OCI-LY7 (cell line): Measurements from ENCODE around the gene SH3BP1. TPM values are rescaled to one million over a fixed set of nuclear protein-coding genes. Genes with fewer than 3 reads are reported as not detected.

Source experiments
- BruUV-seq: library from RNA; stranded (reverse); fragments of 400-500 nt; replicated peaks from 2 replicates; lab custom pipeline; 2021; lab: Mats Ljungman, UMichigan
- CTCF ChIA-PET: fragments of 300-600 bp; sonication (Branson Sonifier 250); formaldehyde crosslinking; loops from one replicate; lab custom pipeline; 2022; ENCODE audit warnings: antibody characterized with exemption; ENCODE audit not compliant: unreplicated experiment; lab: Charles Lee
- POLR2A ChIA-PET: fragments of 300-600 bp; sonication (Branson Sonifier 250); formaldehyde crosslinking; loops from one replicate; lab custom pipeline; 2022; ENCODE audit warnings: antibody characterized with exemption; lab: Charles Lee
- DNase-seq: peaks from one replicate; pipeline ENCODE4 v3.0.0-alpha.2; 2015; ENCODE audit warnings: low spot score
- H2AFZ ChIP-seq: fragments of 200-600 bp; sonication (generic), shearing (Covaris generic); 2 replicates; pipeline ENCODE4 v1.6.1; 2014; ENCODE audit warnings: mild to moderate bottlenecking, antibody characterized with exemption, low read length, moderate library complexity
- H3K27ac ChIP-seq: fragments of 200-600 bp; sonication (generic); 2 replicates; pipeline ENCODE4 v1.5.1; 2014; ENCODE audit warnings: mixed run types, low read depth, mild to moderate bottlenecking, moderate library complexity, low read length, inconsistent platforms; ENCODE audit not compliant: poor library complexity, severe bottlenecking
- H3K36me3 ChIP-seq: fragments of 200-600 bp; sonication (generic); 2 replicates; pipeline ENCODE4 v1.6.1; 2014; ENCODE audit warnings: mild to moderate bottlenecking, antibody characterized with exemption, low read length, moderate library complexity, mixed read lengths; ENCODE audit not compliant: insufficient read depth
- H3K4me1 ChIP-seq: fragments of 200-600 bp; sonication (generic); 2 replicates; pipeline ENCODE4 v1.5.1; 2014; ENCODE audit warnings: mild to moderate bottlenecking, low read length; ENCODE audit not compliant: insufficient read depth, poor library complexity, severe bottlenecking
- H3K4me2 ChIP-seq: fragments of 200-600 bp; sonication (generic); 2 replicates; pipeline ENCODE4 v1.6.1; 2014; ENCODE audit warnings: mild to moderate bottlenecking, low read length
- H3K4me3 ChIP-seq: fragments of 200-600 bp; sonication (generic); 2 replicates; pipeline ENCODE4 v1.5.1; 2014; ENCODE audit warnings: mild to moderate bottlenecking, low read depth, low read length; ENCODE audit not compliant: poor library complexity, severe bottlenecking
- H3K79me2 ChIP-seq: fragments of 200-600 bp; sonication (generic); 2 replicates; pipeline ENCODE4 v1.6.1; 2016; ENCODE audit warnings: low read depth, mild to moderate bottlenecking, low read length, moderate library complexity, mixed read lengths; ENCODE audit not compliant: insufficient read depth
- H3K9me2 ChIP-seq: fragments of 200-600 bp; sonication (generic); 2 replicates; pipeline ENCODE4 v1.6.1; 2016; ENCODE audit warnings: mild to moderate bottlenecking, low read length, mixed read lengths; ENCODE audit not compliant: insufficient read depth
- H3K9me3 ChIP-seq: fragments of 200-600 bp; sonication (generic); 2 replicates; pipeline ENCODE4 v1.6.1; 2014; ENCODE audit warnings: mild to moderate bottlenecking, mixed run types, low read length, mixed read lengths
- H4K20me1 ChIP-seq: fragments of 200-600 bp; sonication (generic); 2 replicates; pipeline ENCODE4 v1.6.1; 2014; ENCODE audit warnings: mild to moderate bottlenecking, antibody characterized with exemption, low read length, moderate library complexity, mixed read lengths; ENCODE audit not compliant: insufficient read depth
- EZH2phosphoT487 ChIP-seq: fragments of 200-600 bp; sonication (generic); IDR thresholded peaks from 2 replicates; pipeline ENCODE4 v1.6.1; 2018; ENCODE audit warnings: low read depth, borderline replicate concordance, mild to moderate bottlenecking, mixed run types, antibody characterized with exemption, low read length, moderate library complexity, mixed read lengths
- intact Hi-C: fragments of 100-400 bp; cut with micrococcal nuclease; formaldehyde crosslinking; loops from one replicate; pipeline ENCODE4 v1.10.0; 2022; ENCODE audit not compliant: unreplicated experiment
- total RNA-seq, 2 experiments: library from RNA; depleted of rRNA in 1 of 2; stranded (reverse); fragments of >200 nt in 1 of 2; shearing (Covaris generic) in 1 of 2; gene quantifications; 2 replicates each; pipeline ENCODE4 v1.2.3, GENCODE V29; 2014 to 2022
- TF ChIP-seq, protein P1 (sequence below): fragments of 200-600 bp; sonication (generic); conservative IDR thresholded peaks from 2 replicates; pipeline ENCODE4 v1.5.1; 2014; ENCODE audit warnings: mild to moderate bottlenecking, antibody characterized with exemption, low read length, moderate library complexity, mixed read lengths

The SH3BP1 gene
- total RNA-seq, 2 experiments from 2014 or later: 15.3 to 48.4 TPM

DNA sequence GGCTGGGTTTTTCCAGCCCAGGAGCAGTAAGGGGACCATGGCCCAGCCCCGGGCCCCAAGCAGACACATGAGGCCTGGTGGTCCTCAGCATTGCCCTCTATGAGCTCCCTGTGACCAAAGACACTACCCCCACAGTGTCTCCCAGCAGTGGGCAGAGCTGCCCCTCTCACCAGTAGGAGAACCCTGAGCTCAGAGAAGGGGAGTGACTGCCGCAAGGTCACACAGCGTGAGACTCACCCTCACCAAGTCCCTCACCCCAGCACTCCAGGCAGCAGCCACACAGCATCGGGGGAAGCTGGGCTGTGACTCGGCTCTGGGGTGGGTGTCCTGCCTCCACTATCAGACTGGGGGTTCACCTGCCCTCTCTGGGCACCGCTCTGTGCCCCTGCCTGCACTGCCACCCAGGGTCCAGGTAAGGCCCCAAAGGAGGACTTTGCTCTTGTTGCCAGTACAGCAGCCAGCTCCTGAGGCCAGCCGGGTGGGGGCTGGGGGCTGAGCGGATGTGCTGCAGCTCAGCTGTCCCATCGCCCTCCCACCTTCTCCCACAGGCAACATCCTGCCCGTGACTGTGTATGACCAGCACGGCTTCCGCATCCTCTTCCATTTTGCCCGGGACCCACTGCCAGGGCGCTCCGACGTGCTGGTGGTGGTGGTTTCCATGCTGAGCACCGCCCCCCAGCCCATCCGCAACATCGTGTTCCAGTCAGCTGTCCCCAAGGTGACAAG is 7.9 kb upstream of the SH3BP1 start:
- ChIA-PET POLR2A (interaction anchor here (0.7 kb wide), 1 partner anchor 24 kb away, joined by 3 read pairs; the partner anchor contains the start of gene GGA1), CTCF (interaction anchor here (1.1 kb wide), 1 partner anchor 12 kb away, joined by 3 read pairs; no protein-coding TSS in a partner anchor)
- TF ChIP-seq EZH2phosphoT487: no peak
- Histone ChIP-seq H3K4me1 (peaks cover 44% of the 10 kb centered on the region), H2AFZ (no peak overlapping the region), H3K27ac (no peak overlapping the region), H3K4me2 (no peak overlapping the region), H3K9me2 (no peaks in the 10 kb centered on the region), H3K36me3 (peaks cover 51% of the 10 kb centered on the region; the same call in 1 of the 2 replicates), H4K20me1 (no peaks in the 10 kb centered on the region), H3K4me3 (no peak overlapping the region), H3K9me3 (no peaks in the 10 kb centered on the region), H3K79me2 (no peaks in the 10 kb centered on the region)
- no TSS peak for BruUV-seq
- intact Hi-C loops: no loop called here
- no peak for DNase-seq

DNA sequence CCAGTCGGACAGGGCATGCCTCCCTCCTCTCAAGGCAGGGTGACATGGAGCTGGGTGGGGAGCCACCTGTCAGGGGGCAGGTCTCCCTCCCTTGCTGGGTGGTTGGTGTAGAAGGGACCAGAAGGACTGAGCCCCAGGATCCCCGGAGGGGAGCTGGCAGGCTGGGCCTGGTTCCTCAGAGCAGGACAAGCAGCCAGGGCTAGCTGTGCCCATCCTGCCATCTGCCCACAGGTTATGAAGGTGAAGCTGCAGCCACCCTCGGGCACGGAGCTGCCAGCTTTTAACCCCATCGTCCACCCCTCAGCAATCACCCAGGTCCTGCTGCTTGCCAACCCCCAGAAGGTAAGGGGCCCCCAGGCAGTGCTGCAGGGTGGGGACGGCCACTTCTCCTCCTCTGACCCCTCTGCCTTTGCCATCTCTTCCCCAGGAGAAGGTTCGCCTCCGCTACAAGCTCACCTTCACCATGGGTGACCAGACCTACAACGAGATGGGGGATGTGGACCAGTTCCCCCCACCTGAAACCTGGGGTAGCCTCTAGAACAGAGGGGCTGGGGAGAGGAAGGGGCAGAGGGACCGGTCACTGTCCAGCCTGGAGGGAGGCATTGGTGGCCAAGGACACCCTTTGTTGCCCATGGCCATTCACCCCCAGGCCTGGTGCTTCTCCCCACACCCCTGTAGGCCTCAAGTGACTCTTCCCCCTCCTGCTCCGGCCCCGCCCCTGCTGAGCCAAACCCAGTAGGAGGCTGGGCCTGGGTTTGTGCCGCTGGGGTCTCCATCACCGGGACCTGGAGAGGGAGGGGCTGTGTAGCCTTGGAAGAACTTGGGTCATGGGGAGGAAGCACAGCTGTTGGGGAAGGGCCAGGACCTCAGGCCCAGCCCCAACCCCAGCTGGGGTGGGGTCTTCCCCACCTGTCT is 7.0 kb upstream of the SH3BP1 start:
- Histone ChIP-seq H3K4me1 (peaks cover 36% of the 10 kb centered on the region), H3K79me2 (no peaks in the 10 kb centered on the region), H3K36me3 (peaks cover 45% of the 10 kb centered on the region; the same call in 1 of the 2 replicates), H3K9me2 (no peaks in the 10 kb centered on the region), H3K4me3 (no peak overlapping the region), H3K9me3 (no peaks in the 10 kb centered on the region), H4K20me1 (no peaks in the 10 kb centered on the region), H3K27ac (peak overlapping the region; percentile 56), H3K4me2 (peak overlapping the region; percentile 45), H2AFZ (no peak overlapping the region)
- ChIA-PET POLR2A (interaction anchor here (0.6 kb wide), 1 partner anchor 156 kb away, joined by 4 read pairs; no protein-coding TSS in a partner anchor), CTCF (interaction anchor here (1.1 kb wide), 1 partner anchor 11 kb away, joined by 3 read pairs; no protein-coding TSS in a partner anchor)
- intact Hi-C loops: no loop called here
- no TSS peak for BruUV-seq
- TF ChIP-seq, protein P1, sequence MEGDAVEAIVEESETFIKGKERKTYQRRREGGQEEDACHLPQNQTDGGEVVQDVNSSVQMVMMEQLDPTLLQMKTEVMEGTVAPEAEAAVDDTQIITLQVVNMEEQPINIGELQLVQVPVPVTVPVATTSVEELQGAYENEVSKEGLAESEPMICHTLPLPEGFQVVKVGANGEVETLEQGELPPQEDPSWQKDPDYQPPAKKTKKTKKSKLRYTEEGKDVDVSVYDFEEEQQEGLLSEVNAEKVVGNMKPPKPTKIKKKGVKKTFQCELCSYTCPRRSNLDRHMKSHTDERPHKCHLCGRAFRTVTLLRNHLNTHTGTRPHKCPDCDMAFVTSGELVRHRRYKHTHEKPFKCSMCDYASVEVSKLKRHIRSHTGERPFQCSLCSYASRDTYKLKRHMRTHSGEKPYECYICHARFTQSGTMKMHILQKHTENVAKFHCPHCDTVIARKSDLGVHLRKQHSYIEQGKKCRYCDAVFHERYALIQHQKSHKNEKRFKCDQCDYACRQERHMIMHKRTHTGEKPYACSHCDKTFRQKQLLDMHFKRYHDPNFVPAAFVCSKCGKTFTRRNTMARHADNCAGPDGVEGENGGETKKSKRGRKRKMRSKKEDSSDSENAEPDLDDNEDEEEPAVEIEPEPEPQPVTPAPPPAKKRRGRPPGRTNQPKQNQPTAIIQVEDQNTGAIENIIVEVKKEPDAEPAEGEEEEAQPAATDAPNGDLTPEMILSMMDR: no peak
- TF ChIP-seq EZH2phosphoT487: no peak
- DNase-seq: no peak

DNA sequence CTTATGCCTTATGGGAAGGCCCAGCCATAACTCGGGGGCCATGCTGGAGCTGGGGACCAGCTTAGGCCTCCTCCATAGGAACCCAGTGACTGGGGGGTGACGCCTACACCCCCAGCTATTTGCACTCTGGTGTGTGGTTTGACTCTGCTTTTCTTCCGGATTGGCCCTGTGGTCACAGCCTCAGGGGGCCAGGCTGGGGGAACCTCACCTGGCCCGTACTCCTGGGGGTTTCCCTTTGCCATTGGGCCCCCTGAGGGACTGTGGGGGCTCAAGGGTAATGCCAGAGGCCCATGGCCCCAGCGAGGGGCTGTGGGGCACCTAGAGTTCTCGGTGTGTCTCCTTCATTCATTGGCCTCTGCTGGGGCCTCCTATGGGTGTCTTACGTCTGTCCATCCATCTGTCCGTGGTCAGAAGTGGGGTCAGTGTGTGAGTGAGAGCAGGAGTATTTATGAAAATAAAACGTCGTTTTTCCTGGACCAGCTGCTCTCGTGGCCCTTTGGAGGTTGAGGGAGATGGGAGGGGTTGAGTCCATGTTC is 6.3 kb upstream of the SH3BP1 start:
- peaks cover 44% of the 10 kb centered on the region; the same call in 1 of the 2 replicates for H3K36me3 ChIP-seq
- CTCF ChIA-PET: interaction anchor here (0.5 to 1.1 kb wide), 2 partner anchors 23 to 25 kb away, joined by 3 to 6 read pairs; partner anchors contain the start of gene PDXP
- H3K4me1 ChIP-seq: peaks cover 30% of the 10 kb centered on the region
- TF ChIP-seq, protein P1: no peak
- TF ChIP-seq EZH2phosphoT487: no peak
- POLR2A ChIA-PET: interaction anchor here (0.6 to 1.1 kb wide), 4 partner anchors 10 to 155 kb away, joined by 3 to 4 read pairs (median 4); partner anchors contain the start of genes GGA1 and PDXP
- intact Hi-C loops: no loop called here
- peak overlapping the region; percentile 45 for H3K4me2 ChIP-seq
- no peak overlapping the region for H3K4me3 ChIP-seq
- H3K9me2 ChIP-seq: no peaks in the 10 kb centered on the region
- peak overlapping the region; percentile 56 for H3K27ac ChIP-seq
- no peaks in the 10 kb centered on the region for H4K20me1 ChIP-seq
- no peaks in the 10 kb centered on the region for H3K79me2 ChIP-seq
- no peak for DNase-seq
- no peak overlapping the region for H2AFZ ChIP-seq
- H3K9me3 ChIP-seq: no peaks in the 10 kb centered on the region
- TSS peak; percentile 59 for BruUV-seq
